Neural progenitor cell (in vitro differentiated cells): ENCODE measurements around the gene RASA1. TPM values are rescaled to one million over a fixed set of nuclear protein-coding genes. Genes with fewer than 3 reads are reported as not detected.

Source experiments
- DNase-seq: peaks from one replicate; pipeline ENCODE4 v3.0.0-alpha.2; 2016; ENCODE audit warnings: low spot score
- H2AFZ ChIP-seq: fragments of 200-600 bp; sonication (generic); replicated peaks from 2 replicates; pipeline ENCODE4 v1.6.1; 2016; ENCODE audit warnings: antibody characterized with exemption
- H3F3A ChIP-seq: fragments of 200-600 bp; sonication (generic); 2 replicates; pipeline ENCODE4 v1.6.1; 2016; ENCODE audit warnings: antibody characterized with exemption, low read depth
- H3K27ac ChIP-seq: fragments of 200-600 bp; sonication (generic); 2 replicates; pipeline ENCODE4 v1.5.1; 2016; ENCODE audit warnings: mild to moderate bottlenecking
- H3K27me3 ChIP-seq: fragments of 200-600 bp; sonication (generic); 2 replicates; pipeline ENCODE4 v1.6.1; 2016; ENCODE audit warnings: mild to moderate bottlenecking, moderate library complexity
- H3K36me3 ChIP-seq: fragments of 200-600 bp; sonication (generic); 2 replicates; pipeline ENCODE4 v1.5.1; 2016
- H3K4me1 ChIP-seq: fragments of 200-600 bp; sonication (generic); 2 replicates; pipeline ENCODE4 v1.6.1; 2016; ENCODE audit warnings: mixed run types
- H3K4me2 ChIP-seq: fragments of 200-600 bp; sonication (generic); 2 replicates; pipeline ENCODE4 v1.6.1; 2016
- H3K4me3 ChIP-seq: fragments of 200-600 bp; sonication (generic); 2 replicates; pipeline ENCODE4 v1.5.1; 2016
- H3K79me2 ChIP-seq: fragments of 200-600 bp; sonication (generic); 2 replicates; pipeline ENCODE4 v1.6.1; 2016; ENCODE audit warnings: low read depth
- H3K9ac ChIP-seq: fragments of 200-600 bp; sonication (generic); 2 replicates; pipeline ENCODE4 v1.6.1; 2016
- H3K9me3 ChIP-seq: fragments of 200-600 bp; sonication (generic); 2 replicates; pipeline ENCODE4 v1.5.1; 2016; ENCODE audit warnings: low read depth
- H4K20me1 ChIP-seq: fragments of 200-600 bp; sonication (generic); 2 replicates; pipeline ENCODE4 v1.6.1; 2016; ENCODE audit warnings: low read depth
- H3K27ac Mint-ChIP-seq: 3 replicates; pipeline ENCODE4 v1.8.0; 2021; ENCODE audit warnings: mixed read lengths
- H3K27me3 Mint-ChIP-seq: 2 replicates; pipeline ENCODE4 v1.8.0; 2022; ENCODE audit warnings: low read depth, mild to moderate bottlenecking, inconsistent platforms, moderate library complexity, mixed read lengths; ENCODE audit not compliant: insufficient read depth
- H3K36me3 Mint-ChIP-seq: 3 replicates; pipeline ENCODE4 v1.8.0; 2021; ENCODE audit warnings: mixed read lengths
- H3K4me1 Mint-ChIP-seq: 3 replicates; pipeline ENCODE4 v1.8.0; 2021; ENCODE audit warnings: mixed read lengths
- H3K4me3 Mint-ChIP-seq: 3 replicates; pipeline ENCODE4 v1.8.0; 2021; ENCODE audit warnings: mild to moderate bottlenecking, moderate library complexity, mixed read lengths
- H3K9me3 Mint-ChIP-seq: 3 replicates; pipeline ENCODE4 v1.8.0; 2020; ENCODE audit warnings: mixed read lengths
- EZH2 ChIP-seq: fragments of 200-600 bp; sonication (generic); IDR thresholded peaks from 2 replicates; pipeline ENCODE4 v1.6.1; 2017; ENCODE audit warnings: antibody characterized with exemption, mild to moderate bottlenecking, moderate library complexity
- EZH2phosphoT487 ChIP-seq: fragments of 200-600 bp; sonication (generic); IDR thresholded peaks from 2 replicates; pipeline ENCODE4 v1.6.1; 2017; ENCODE audit warnings: antibody characterized with exemption
- total RNA-seq: library from RNA; depleted of rRNA; stranded (reverse); fragments of >200 nt; gene quantifications from 2 replicates; pipeline ENCODE4 v1.2.3, GENCODE V29; 2015; ENCODE audit warnings: low replicate concordance
- TF ChIP-seq, protein P1 (sequence below): fragments of 200-600 bp; sonication (generic); IDR thresholded peaks from 2 replicates; pipeline ENCODE4 v1.5.1; 2017; ENCODE audit warnings: antibody characterized with exemption, mild to moderate bottlenecking

The RASA1 gene
- total RNA-seq, 1 donor from 2014 or later = 60.9 TPM

DNA sequence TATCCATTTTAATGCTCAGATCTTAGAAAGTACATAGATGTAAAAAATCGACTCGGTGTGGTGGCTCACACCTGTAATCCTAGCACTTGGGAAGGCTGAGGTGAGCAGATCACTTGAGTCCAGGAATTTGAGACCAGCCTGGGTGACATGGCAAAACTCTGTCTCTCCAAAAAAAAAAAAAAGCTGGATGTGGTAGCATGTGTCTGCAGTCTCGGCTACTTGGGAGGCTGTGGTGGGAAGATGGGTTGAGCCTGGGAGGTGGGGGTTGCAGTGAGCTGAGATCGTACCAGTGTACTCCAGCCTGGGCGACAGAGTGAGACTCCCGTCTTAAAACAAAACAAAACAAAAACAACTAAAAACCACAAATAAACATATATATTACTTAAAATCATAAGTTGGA is 61.4 kb downstream of the RASA1 start:
- no peaks in the 10 kb centered on the region for H3K27me3 ChIP-seq
- Mint-ChIP-seq H3K4me3 (no peak overlapping the region), H3K9me3 (no peaks in the 10 kb centered on the region), H3K4me1 (no peaks in the 10 kb centered on the region), H3K27me3 (no peaks in the 10 kb centered on the region), H3K27ac (no peak overlapping the region), H3K36me3 (peaks cover 10% of the 10 kb centered on the region)
- H3K4me3 ChIP-seq = no peak overlapping the region
- DNase-seq = peak; percentile 2
- no peaks in the 10 kb centered on the region for H3F3A ChIP-seq
- H3K27ac ChIP-seq = no peak overlapping the region
- peaks cover 58% of the 10 kb centered on the region for H3K79me2 ChIP-seq
- no peak overlapping the region for H2AFZ ChIP-seq
- H3K9me3 ChIP-seq = no peaks in the 10 kb centered on the region
- H4K20me1 ChIP-seq = no peaks in the 10 kb centered on the region
- no peaks in the 10 kb centered on the region for H3K36me3 ChIP-seq
- H3K9ac ChIP-seq = no peak overlapping the region
- no peak overlapping the region for H3K4me2 ChIP-seq
- H3K4me1 ChIP-seq = no peaks in the 10 kb centered on the region
- TF ChIP-seq, protein P1, sequence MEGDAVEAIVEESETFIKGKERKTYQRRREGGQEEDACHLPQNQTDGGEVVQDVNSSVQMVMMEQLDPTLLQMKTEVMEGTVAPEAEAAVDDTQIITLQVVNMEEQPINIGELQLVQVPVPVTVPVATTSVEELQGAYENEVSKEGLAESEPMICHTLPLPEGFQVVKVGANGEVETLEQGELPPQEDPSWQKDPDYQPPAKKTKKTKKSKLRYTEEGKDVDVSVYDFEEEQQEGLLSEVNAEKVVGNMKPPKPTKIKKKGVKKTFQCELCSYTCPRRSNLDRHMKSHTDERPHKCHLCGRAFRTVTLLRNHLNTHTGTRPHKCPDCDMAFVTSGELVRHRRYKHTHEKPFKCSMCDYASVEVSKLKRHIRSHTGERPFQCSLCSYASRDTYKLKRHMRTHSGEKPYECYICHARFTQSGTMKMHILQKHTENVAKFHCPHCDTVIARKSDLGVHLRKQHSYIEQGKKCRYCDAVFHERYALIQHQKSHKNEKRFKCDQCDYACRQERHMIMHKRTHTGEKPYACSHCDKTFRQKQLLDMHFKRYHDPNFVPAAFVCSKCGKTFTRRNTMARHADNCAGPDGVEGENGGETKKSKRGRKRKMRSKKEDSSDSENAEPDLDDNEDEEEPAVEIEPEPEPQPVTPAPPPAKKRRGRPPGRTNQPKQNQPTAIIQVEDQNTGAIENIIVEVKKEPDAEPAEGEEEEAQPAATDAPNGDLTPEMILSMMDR = no peak
- TF ChIP-seq EZH2 = no peak
- TF ChIP-seq EZH2phosphoT487 = no peak

DNA sequence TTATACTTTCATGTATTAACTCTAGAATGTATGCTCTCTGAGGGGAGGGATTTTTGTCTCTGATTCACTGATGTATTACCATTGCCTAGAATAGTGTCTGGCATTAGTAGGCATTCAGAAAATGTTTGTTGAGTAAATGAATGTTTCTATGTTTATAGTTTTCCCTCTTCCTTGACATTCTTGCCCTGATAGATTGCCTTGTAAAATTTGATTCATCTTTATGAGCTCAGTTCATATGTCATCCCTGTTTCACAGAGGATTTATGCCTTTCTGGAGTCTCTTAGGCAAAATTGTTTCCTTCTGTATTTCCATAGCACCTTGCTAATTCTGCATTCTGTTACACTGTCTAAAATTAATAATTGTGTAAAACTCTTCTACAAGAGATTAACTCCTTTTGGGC is 72.3 kb downstream of the RASA1 start:
- H3K4me3 ChIP-seq = no peak overlapping the region
- H4K20me1 ChIP-seq = no peaks in the 10 kb centered on the region
- H3K9ac ChIP-seq = no peak overlapping the region
- H3K9me3 ChIP-seq = no peaks in the 10 kb centered on the region
- no peak overlapping the region for H2AFZ ChIP-seq
- H3K27me3 ChIP-seq = no peaks in the 10 kb centered on the region
- no peak for DNase-seq
- no peak overlapping the region for H3K27ac Mint-ChIP-seq
- no peak overlapping the region for H3K4me3 Mint-ChIP-seq
- no peaks in the 10 kb centered on the region for H3K4me1 Mint-ChIP-seq
- TF ChIP-seq EZH2 = no peak
- TF ChIP-seq, protein P1 = no peak
- TF ChIP-seq EZH2phosphoT487 = no peak
- H3K79me2 ChIP-seq = no peaks in the 10 kb centered on the region
- peaks cover 2% of the 10 kb centered on the region for H3K27me3 Mint-ChIP-seq
- H3F3A ChIP-seq = no peaks in the 10 kb centered on the region
- H3K4me2 ChIP-seq = no peak overlapping the region
- H3K36me3 ChIP-seq = peaks cover 32% of the 10 kb centered on the region
- H3K9me3 Mint-ChIP-seq = no peaks in the 10 kb centered on the region
- no peak overlapping the region for H3K27ac ChIP-seq
- H3K4me1 ChIP-seq = no peaks in the 10 kb centered on the region
- peaks cover 30% of the 10 kb centered on the region for H3K36me3 Mint-ChIP-seq

DNA sequence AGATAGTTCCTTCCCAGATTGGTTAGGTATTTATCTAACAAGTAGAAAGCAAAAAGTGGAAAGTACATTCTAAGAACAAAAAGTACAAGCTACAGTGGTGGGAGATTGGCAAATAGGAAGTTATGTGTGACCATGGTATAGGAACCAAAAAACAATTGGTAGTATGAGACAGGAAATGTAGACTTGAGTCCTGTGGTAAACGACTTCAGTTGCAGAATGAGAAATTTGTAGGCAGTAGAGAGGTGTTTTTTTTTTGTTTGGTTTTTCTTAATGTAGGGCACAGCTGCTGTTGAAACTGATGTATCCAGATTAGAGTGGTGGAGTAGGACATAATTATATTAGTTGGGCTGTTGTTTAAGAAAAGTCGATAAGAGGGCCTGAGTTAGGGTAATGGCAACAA is 73.0 kb downstream of the RASA1 start:
- H3K36me3 ChIP-seq = peaks cover 32% of the 10 kb centered on the region
- no peak overlapping the region for H3K27ac Mint-ChIP-seq
- TF ChIP-seq EZH2phosphoT487 (no peak), EZH2 (no peak)
- TF ChIP-seq, protein P1 = no peak

More for the DNA sequence above, 73.0 kb downstream of the RASA1 start:
- no peak overlapping the region for H3K9ac ChIP-seq
- H3K4me1 ChIP-seq = no peaks in the 10 kb centered on the region
- no peaks in the 10 kb centered on the region for H3K9me3 ChIP-seq
- H4K20me1 ChIP-seq = no peaks in the 10 kb centered on the region
- Mint-ChIP-seq H3K9me3 (no peaks in the 10 kb centered on the region), H3K4me3 (no peak overlapping the region), H3K27me3 (peaks cover 2% of the 10 kb centered on the region), H3K4me1 (no peaks in the 10 kb centered on the region), H3K36me3 (peaks cover 28% of the 10 kb centered on the region)
- DNase-seq = no peak
- no peaks in the 10 kb centered on the region for H3K79me2 ChIP-seq
- no peak overlapping the region for H3K27ac ChIP-seq
- H3K4me2 ChIP-seq = no peak overlapping the region
- H3K27me3 ChIP-seq = no peaks in the 10 kb centered on the region
- H3F3A ChIP-seq = no peaks in the 10 kb centered on the region
- H2AFZ ChIP-seq = no peak overlapping the region
- no peak overlapping the region for H3K4me3 ChIP-seq
